ENCODE measurements around the gene TRIM3.

Gene TRIM3

GRCh38 chr11:6489306-6489705 lies 15.6 kb upstream of the TRIM3 start:
- Histone ChIP-seq H3K36me3 (ENCODE audit: insufficient read depth, low read length) (peaks cover 19% of the 10 kb centered on the region), H3K27me3 (ENCODE audit: control insufficient read depth, insufficient read depth, low read length) (no peaks in the 10 kb centered on the region), H3K4me3 (ENCODE audit: low read length) (no peak overlapping the region), H3K9me3 (replicated peaks; ENCODE audit: low read length) (no peaks in the 10 kb centered on the region), H3K4me1 (ENCODE audit: control insufficient read depth, insufficient read depth, low read length) (no peaks in the 10 kb centered on the region), H3K9ac (ENCODE audit: low read depth, low read length) (no peak overlapping the region), H3K4me2 (ENCODE audit: low read length) (no peak overlapping the region)

GRCh38 chr11:6488821-6489220 lies 15.1 kb upstream of the TRIM3 start:
- no peak overlapping the region for H3K4me2 ChIP-seq (ENCODE audit: low read length)
- H3K4me3 ChIP-seq (ENCODE audit: low read length): no peak overlapping the region
- H3K9me3 ChIP-seq (replicated peaks; ENCODE audit: low read length): no peaks in the 10 kb centered on the region
- no peak overlapping the region for H3K9ac ChIP-seq (ENCODE audit: low read depth, low read length)
- H3K4me1 ChIP-seq (ENCODE audit: control insufficient read depth, insufficient read depth, low read length): no peaks in the 10 kb centered on the region
- H3K27me3 ChIP-seq (ENCODE audit: control insufficient read depth, insufficient read depth, low read length): no peaks in the 10 kb centered on the region
- peaks cover 19% of the 10 kb centered on the region for H3K36me3 ChIP-seq (ENCODE audit: insufficient read depth, low read length)

- peaks cover 23% of the 10 kb centered on the region for H3K36me3 ChIP-seq (ENCODE audit: insufficient read depth, low read length)
- H3K4me1 ChIP-seq (ENCODE audit: control insufficient read depth, insufficient read depth, low read length): no peaks in the 10 kb centered on the region
- no peak overlapping the region for H3K4me2 ChIP-seq (ENCODE audit: low read length)
- H3K4me3 ChIP-seq (ENCODE audit: low read length): no peak overlapping the region
- no peaks in the 10 kb centered on the region for H3K27me3 ChIP-seq (ENCODE audit: control insufficient read depth, insufficient read depth, low read length)
- no peak overlapping the region for H3K9ac ChIP-seq (ENCODE audit: low read depth, low read length)
- no peaks in the 10 kb centered on the region for H3K9me3 ChIP-seq (replicated peaks; ENCODE audit: low read length)
Observed at GRCh38 chr11:6488342-6488741, 14.6 kb upstream of the TRIM3 start.

- Histone ChIP-seq H3K36me3 (ENCODE audit: insufficient read depth, low read length) (peaks cover 31% of the 10 kb centered on the region), H3K4me3 (ENCODE audit: low read length) (no peak overlapping the region), H3K27me3 (ENCODE audit: control insufficient read depth, insufficient read depth, low read length) (no peaks in the 10 kb centered on the region), H3K4me2 (ENCODE audit: low read length) (no peak overlapping the region), H3K4me1 (ENCODE audit: control insufficient read depth, insufficient read depth, low read length) (peaks cover 12% of the 10 kb centered on the region), H3K9ac (ENCODE audit: low read depth, low read length) (no peak overlapping the region), H3K9me3 (replicated peaks; ENCODE audit: low read length) (no peaks in the 10 kb centered on the region)
Observed at GRCh38 chr11:6486938-6487337, 13.2 kb upstream of the TRIM3 start.

GRCh38 chr11:6486256-6486655 lies 12.5 kb upstream of the TRIM3 start:
- H3K4me2 ChIP-seq (ENCODE audit: low read length): no peak overlapping the region
- no peak overlapping the region for H3K9ac ChIP-seq (ENCODE audit: low read depth, low read length)
- no peaks in the 10 kb centered on the region for H3K27me3 ChIP-seq (ENCODE audit: control insufficient read depth, insufficient read depth, low read length)
- peaks cover 12% of the 10 kb centered on the region for H3K4me1 ChIP-seq (ENCODE audit: control insufficient read depth, insufficient read depth, low read length)
- H3K9me3 ChIP-seq (replicated peaks; ENCODE audit: low read length): no peaks in the 10 kb centered on the region
- H3K4me3 ChIP-seq (ENCODE audit: low read length): no peak overlapping the region
- peaks cover 31% of the 10 kb centered on the region for H3K36me3 ChIP-seq (ENCODE audit: insufficient read depth, low read length)

- no peaks in the 10 kb centered on the region for H3K27me3 ChIP-seq (ENCODE audit: control insufficient read depth, insufficient read depth, low read length)
- H3K9ac ChIP-seq (ENCODE audit: low read depth, low read length): no peak overlapping the region
- peaks cover 31% of the 10 kb centered on the region for H3K36me3 ChIP-seq (ENCODE audit: insufficient read depth, low read length)
- no peaks in the 10 kb centered on the region for H3K9me3 ChIP-seq (replicated peaks; ENCODE audit: low read length)
- peaks cover 12% of the 10 kb centered on the region for H3K4me1 ChIP-seq (ENCODE audit: control insufficient read depth, insufficient read depth, low read length)
- no peak overlapping the region for H3K4me3 ChIP-seq (ENCODE audit: low read length)
- H3K4me2 ChIP-seq (ENCODE audit: low read length): no peak overlapping the region
Observed at GRCh38 chr11:6485661-6486060, 11.9 kb upstream of the TRIM3 start.

GRCh38 chr11:6483015-6483414 lies 9.3 kb upstream of the TRIM3 start:
- H3K9me3 ChIP-seq (replicated peaks; ENCODE audit: low read length): no peaks in the 10 kb centered on the region
- H3K4me1 ChIP-seq (ENCODE audit: control insufficient read depth, insufficient read depth, low read length): peaks cover 22% of the 10 kb centered on the region
- H3K4me2 ChIP-seq (ENCODE audit: low read length): peak overlapping the region; percentile 98
- H3K4me3 ChIP-seq (ENCODE audit: low read length): no peak overlapping the region
- peaks cover 47% of the 10 kb centered on the region for H3K36me3 ChIP-seq (ENCODE audit: insufficient read depth, low read length)
- no peaks in the 10 kb centered on the region for H3K27me3 ChIP-seq (ENCODE audit: control insufficient read depth, insufficient read depth, low read length)
- H3K9ac ChIP-seq (ENCODE audit: low read depth, low read length): peak overlapping the region; percentile 98

- Histone ChIP-seq H3K4me1 (ENCODE audit: control insufficient read depth, insufficient read depth, low read length) (peaks cover 22% of the 10 kb centered on the region), H3K4me3 (ENCODE audit: low read length) (peak overlapping the region; percentile 88), H3K27me3 (ENCODE audit: control insufficient read depth, insufficient read depth, low read length) (no peaks in the 10 kb centered on the region), H3K4me2 (ENCODE audit: low read length) (peak overlapping the region; percentile 98), H3K9ac (ENCODE audit: low read depth, low read length) (peak overlapping the region; percentile 98), H3K9me3 (replicated peaks; ENCODE audit: low read length) (no peaks in the 10 kb centered on the region), H3K36me3 (ENCODE audit: insufficient read depth, low read length) (peaks cover 53% of the 10 kb centered on the region)
Observed at GRCh38 chr11:6482441-6482840, 8.7 kb upstream of the TRIM3 start.

GRCh38 chr11:6481924-6482275 lies 8.2 kb upstream of the TRIM3 start:
- H3K4me3 ChIP-seq (ENCODE audit: low read length): peak overlapping the region; percentile 88
- peak overlapping the region; percentile 98 for H3K9ac ChIP-seq (ENCODE audit: low read depth, low read length)
- H3K4me2 ChIP-seq (ENCODE audit: low read length): peak overlapping the region; percentile 98
- H3K9me3 ChIP-seq (replicated peaks; ENCODE audit: low read length): no peaks in the 10 kb centered on the region
- H3K27me3 ChIP-seq (ENCODE audit: control insufficient read depth, insufficient read depth, low read length): no peaks in the 10 kb centered on the region
- H3K36me3 ChIP-seq (ENCODE audit: insufficient read depth, low read length): peaks cover 57% of the 10 kb centered on the region
- peaks cover 22% of the 10 kb centered on the region for H3K4me1 ChIP-seq (ENCODE audit: control insufficient read depth, insufficient read depth, low read length)

- H3K4me3 ChIP-seq (ENCODE audit: low read length): peak within 1 kb of the TSS; percentile 88
- H3K9ac ChIP-seq (ENCODE audit: low read depth, low read length): peak within 1 kb of the TSS; percentile 98
- peaks cover 62% of the 10 kb centered on the region for H3K36me3 ChIP-seq (ENCODE audit: insufficient read depth, low read length)
- peak within 1 kb of the TSS; percentile 98 for H3K4me2 ChIP-seq (ENCODE audit: low read length)
- H3K4me1 ChIP-seq (ENCODE audit: control insufficient read depth, insufficient read depth, low read length): peaks cover 22% of the 10 kb centered on the region
- H3K27me3 ChIP-seq (ENCODE audit: control insufficient read depth, insufficient read depth, low read length): no peaks in the 10 kb centered on the region
- no peaks in the 10 kb centered on the region for H3K9me3 ChIP-seq (replicated peaks; ENCODE audit: low read length)
Observed at GRCh38 chr11:6481012-6481923, 7.5 kb upstream of the TRIM3 start, which contains the start of the genes ARFIP2 and TIMM10B. ARFIP2 (minus strand) TSS chr11:6481331; CDS start chr11:6480421, 910 bp downstream. TIMM10B (plus strand) TSS chr11:6481501; CDS start chr11:6481517, 16 bp downstream.

- Histone ChIP-seq H3K4me2 (ENCODE audit: low read length) (peak overlapping the region; percentile 98), H3K4me3 (ENCODE audit: low read length) (peak overlapping the region; percentile 88), H3K4me1 (ENCODE audit: control insufficient read depth, insufficient read depth, low read length) (peaks cover 22% of the 10 kb centered on the region), H3K9ac (ENCODE audit: low read depth, low read length) (peak overlapping the region; percentile 98), H3K9me3 (replicated peaks; ENCODE audit: low read length) (no peaks in the 10 kb centered on the region), H3K27me3 (ENCODE audit: control insufficient read depth, insufficient read depth, low read length) (no peaks in the 10 kb centered on the region), H3K36me3 (ENCODE audit: insufficient read depth, low read length) (peaks cover 57% of the 10 kb centered on the region)
Observed at GRCh38 chr11:6480299-6480914, 6.7 kb upstream of the TRIM3 start.

Measured in skeletal muscle satellite cell (primary cell).